ENCODE measurements around the gene HOXC5. TPM values are rescaled to one million over a fixed set of nuclear protein-coding genes. Genes with fewer than 3 reads are reported as not detected.

The HOXC5 gene
- total RNA-seq, 1 experiment from 2014 or later: 5.0 TPM

DNA sequence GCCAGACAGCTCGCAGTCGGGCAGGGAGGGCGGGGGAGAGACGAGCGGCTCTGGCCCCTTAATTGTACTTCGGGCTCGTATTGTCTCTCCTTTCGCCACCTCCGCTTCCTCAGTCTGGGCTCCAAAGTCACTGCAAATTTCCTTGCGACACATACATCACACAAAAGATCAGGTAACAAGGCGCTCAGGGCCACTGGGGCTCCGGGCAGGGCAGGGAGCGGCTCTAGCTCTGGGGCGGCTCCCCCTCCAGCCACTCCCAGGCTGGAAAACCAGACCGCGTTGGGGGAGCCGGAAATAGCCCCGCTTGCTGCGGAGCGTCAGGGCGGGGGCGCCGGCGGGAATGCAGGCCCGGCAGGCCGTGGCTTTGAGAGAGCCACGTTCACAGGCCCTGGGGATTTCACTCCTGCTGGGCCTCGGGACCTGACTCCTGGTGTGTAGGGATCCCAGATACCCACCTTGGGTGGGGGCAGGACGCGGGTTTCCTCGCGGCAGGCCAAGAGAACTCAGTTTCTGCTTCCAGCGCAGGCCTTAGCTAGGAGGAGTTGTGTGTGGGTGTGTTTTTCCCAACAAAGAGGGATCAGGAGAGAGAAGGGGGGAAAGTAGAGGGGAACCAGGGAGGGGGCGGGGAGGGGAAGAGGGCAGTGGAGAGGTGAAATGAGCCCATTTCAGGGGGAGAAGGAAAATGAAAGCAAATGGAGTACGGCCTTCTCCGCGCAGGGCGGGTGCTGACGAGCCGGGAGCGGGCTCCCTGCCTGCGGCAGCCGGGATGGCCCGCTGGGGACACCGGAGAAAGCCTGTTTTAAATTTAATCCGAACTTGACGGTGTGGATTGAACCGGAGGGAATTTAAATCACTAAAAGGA, 37.2 kb upstream of the HOXC5 start:
- peak overlapping the region; percentile 99 for H3K27ac ChIP-seq (ENCODE audit: low read length)
- H3K9me3 ChIP-seq (ENCODE audit: control insufficient read depth, insufficient read depth, low read depth, low read length): no peaks in the 10 kb centered on the region
- H3K36me3 ChIP-seq (ENCODE audit: control insufficient read depth, insufficient read depth, low read length): no peaks in the 10 kb centered on the region; the same call in 1 of the 2 replicates
- ATAC-seq (peak; percentile 15), DNase-seq (ENCODE audit: low read depth, low spot score) (no peak)
- ChIA-PET POLR2A (interaction anchor here (0.6 to 1.4 kb wide), 3 partner anchors 11 to 211 kb away, joined by 5 to 16 read pairs (median 10); partner anchors contain the start of gene HOXC10), CTCF (interaction anchor here (0.5 kb wide), 1 partner anchor 11 kb away, joined by 7 read pairs; no protein-coding TSS in a partner anchor)
- no TSS peak for BruUV-seq (replicated peaks)
- TF ChIP-seq SIN3A (IDR thresholded peaks at IDR 0.05; ENCODE audit: borderline replicate concordance, insufficient read depth, low read depth, low read length): 0 out of 2 replicates have a peak, but pooled peaks have one; percentile 31
- no peak for TF ChIP-seq TCF7L2 (IDR thresholded peaks at IDR 0.05; ENCODE audit: low read depth, low read length)
- peak; percentile 52 for TF ChIP-seq POLR2AphosphoS5 (IDR thresholded peaks at IDR 0.05; ENCODE audit: low read depth, low read length)
- in situ Hi-C loops (cut with HindIII; ENCODE audit: low pct_unique_long_range_greater_than_20kb, low sequenced_read_pairs): no loop called here
- intact Hi-C loops (cut with micrococcal nuclease; ENCODE audit: unreplicated experiment): loop anchor here (10.0 kb wide), 1 partner anchor 611 kb away; the partner anchor contains the start of gene SP1
- peak overlapping the region; percentile 66 to 67 for H3K4me3 ChIP-seq (ENCODE audit: low read depth in 2 of 2, low read length in 2 of 2)
- H3K27me3 ChIP-seq (ENCODE audit: control insufficient read depth, insufficient read depth, low read length): no peaks in the 10 kb centered on the region
- peaks cover 11% of the 10 kb centered on the region for H3K4me1 ChIP-seq (ENCODE audit: control insufficient read depth, insufficient read depth, low read length)

DNA sequence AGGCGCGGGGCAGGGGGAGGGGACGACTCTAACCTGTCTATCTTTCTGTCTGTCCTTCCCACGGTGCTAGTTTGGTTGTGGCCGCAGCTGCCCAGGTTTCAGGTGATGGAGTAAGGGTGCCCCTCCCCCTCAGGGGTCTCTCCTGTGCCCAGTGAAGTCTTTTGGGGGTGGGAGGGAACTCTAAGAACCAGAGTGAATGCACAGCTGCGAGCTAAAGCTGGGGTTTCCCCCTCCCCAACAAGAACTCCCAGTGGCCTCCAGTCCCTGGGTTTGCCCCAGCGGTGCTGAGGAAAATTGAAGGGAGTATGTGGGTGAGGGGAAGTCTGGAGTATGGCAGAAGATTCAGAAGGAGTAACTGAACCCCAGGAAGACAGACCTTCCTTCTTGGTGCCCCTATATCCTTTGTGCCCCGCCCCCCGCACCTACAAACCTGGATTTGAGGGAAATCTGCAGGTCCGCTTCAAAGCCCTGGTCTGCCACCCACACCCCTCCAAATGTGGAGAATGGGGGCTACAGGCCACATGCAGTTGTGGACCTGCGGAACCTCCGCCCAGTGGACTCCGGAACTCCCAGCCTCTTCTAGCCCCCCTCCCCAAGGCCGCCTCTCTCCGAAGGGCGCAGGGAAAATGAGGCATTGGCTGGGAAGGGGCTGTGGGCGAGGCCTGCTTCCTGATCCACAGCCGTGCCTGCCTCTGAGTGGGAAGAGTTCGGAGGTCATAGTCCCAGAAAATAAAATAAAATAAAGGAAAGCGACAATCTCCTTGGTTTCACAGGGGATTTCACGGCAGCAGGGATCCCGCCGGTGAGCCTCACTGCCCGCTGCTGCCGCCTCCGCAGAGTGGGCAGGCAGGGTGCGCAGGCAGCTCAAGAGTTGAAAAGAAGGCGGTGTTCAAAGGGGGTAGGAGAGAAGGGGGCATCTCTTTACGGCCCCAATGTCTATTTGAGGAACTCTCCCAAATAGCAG, 36.3 kb upstream of the HOXC5 start:
- TSS peak; percentile 13 for BruUV-seq (replicated peaks)
- intact Hi-C loops (cut with micrococcal nuclease; ENCODE audit: unreplicated experiment) (loop anchor here (10.0 kb wide), 1 partner anchor 612 kb away; the partner anchor contains the start of gene SP1), in situ Hi-C loops (cut with HindIII; ENCODE audit: low pct_unique_long_range_greater_than_20kb, low sequenced_read_pairs) (no loop called here)
- H3K27me3 ChIP-seq (ENCODE audit: control insufficient read depth, insufficient read depth, low read length): no peaks in the 10 kb centered on the region
- peak overlapping the region; percentile 66 to 67 for H3K4me3 ChIP-seq (ENCODE audit: low read depth in 2 of 2, low read length in 2 of 2)
- ChIA-PET CTCF (interaction anchor here (0.6 to 1.6 kb wide), 3 partner anchors 8 to 372 kb away, joined by 3 to 5 read pairs (median 5); no protein-coding TSS in a partner anchor), POLR2A (interaction anchor here (0.6 to 1.4 kb wide), 2 partner anchors 12 to 21 kb away, joined by 3 to 10 read pairs; no protein-coding TSS in a partner anchor)
- no peaks in the 10 kb centered on the region for H3K9me3 ChIP-seq (ENCODE audit: control insufficient read depth, insufficient read depth, low read depth, low read length)
- DNase-seq (ENCODE audit: low read depth, low spot score): no peak
- H3K36me3 ChIP-seq (ENCODE audit: control insufficient read depth, insufficient read depth, low read length): no peaks in the 10 kb centered on the region; the same call in 1 of the 2 replicates
- peak; percentile 58; the same call in 1 of the 2 replicates for TF ChIP-seq POLR2AphosphoS5 (IDR thresholded peaks at IDR 0.05; ENCODE audit: low read depth, low read length)
- no peak for TF ChIP-seq SIN3A (IDR thresholded peaks at IDR 0.05; ENCODE audit: borderline replicate concordance, insufficient read depth, low read depth, low read length)
- 0 out of 2 replicates have a peak, but pooled peaks have one; percentile 21 for TF ChIP-seq TCF7L2 (IDR thresholded peaks at IDR 0.05; ENCODE audit: low read depth, low read length)
- 0 out of 2 replicates have a peak, but pooled peaks have one; percentile 1 for ATAC-seq
- H3K27ac ChIP-seq (ENCODE audit: low read length): peak overlapping the region; percentile 99
- H3K4me1 ChIP-seq (ENCODE audit: control insufficient read depth, insufficient read depth, low read length): peaks cover 12% of the 10 kb centered on the region

DNA sequence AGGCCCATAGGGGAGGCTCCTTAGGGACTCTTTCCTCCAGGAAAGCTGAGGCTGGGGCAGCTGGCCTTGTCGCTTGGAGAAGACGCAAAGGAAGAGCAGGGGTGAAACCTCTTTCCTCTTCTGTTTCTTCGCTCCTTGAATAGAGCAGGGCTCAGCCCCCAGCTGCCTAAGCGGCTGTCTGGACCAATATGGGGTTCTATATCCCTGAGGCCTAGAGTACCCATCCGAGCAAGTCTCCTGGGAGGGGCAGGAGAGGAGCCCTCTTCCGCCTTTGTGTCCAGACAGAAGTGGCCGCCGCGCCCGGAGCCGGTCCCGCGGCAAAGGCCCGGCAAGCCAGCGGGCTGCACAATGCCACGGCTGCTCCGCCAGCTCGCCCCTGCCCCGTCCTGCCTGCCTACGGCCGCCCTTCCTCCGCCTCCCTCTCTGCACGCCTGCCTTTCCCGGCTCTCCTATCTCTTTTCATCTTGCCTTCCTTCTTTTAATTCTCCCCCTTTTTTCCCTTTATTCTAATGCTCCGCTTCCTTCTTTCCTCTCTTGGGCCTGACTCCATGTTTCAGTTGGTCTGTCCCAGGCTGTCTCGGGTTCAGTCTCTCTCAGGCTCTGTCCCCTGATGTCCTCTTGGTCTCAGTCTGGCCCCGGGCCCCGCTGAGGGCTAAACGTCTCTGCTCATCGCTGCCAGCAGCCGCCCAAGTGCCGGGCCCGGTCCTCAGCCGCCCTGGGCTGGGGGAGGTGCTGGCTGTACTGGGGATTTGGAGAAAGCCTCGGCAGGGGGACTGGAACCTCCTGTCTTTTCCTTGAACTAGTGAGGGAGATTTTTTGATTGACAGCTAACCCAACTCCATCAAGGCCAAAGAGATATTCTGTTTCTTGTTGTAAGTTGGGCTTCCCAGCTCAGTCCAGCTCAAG, 35.4 kb upstream of the HOXC5 start:
- ChIA-PET POLR2A (interaction anchor here (1.2 to 1.4 kb wide), 2 partner anchors 10 to 20 kb away, joined by 9 to 10 read pairs; no protein-coding TSS in a partner anchor), CTCF (interaction anchor here (0.6 to 1.7 kb wide), 4 partner anchors 9 to 371 kb away, joined by 3 to 9 read pairs (median 5); partner anchors contain the start of gene HOXC10)
- no peaks in the 10 kb centered on the region for H3K9me3 ChIP-seq (ENCODE audit: control insufficient read depth, insufficient read depth, low read depth, low read length)
- intact Hi-C loops (cut with micrococcal nuclease; ENCODE audit: unreplicated experiment): loop anchor here (10.0 kb wide), 1 partner anchor 613 kb away; the partner anchor contains the start of gene SP1
- no TSS peak for BruUV-seq (replicated peaks)
- no peaks in the 10 kb centered on the region for H3K27me3 ChIP-seq (ENCODE audit: control insufficient read depth, insufficient read depth, low read length)
- peaks cover 10% of the 10 kb centered on the region for H3K4me1 ChIP-seq (ENCODE audit: control insufficient read depth, insufficient read depth, low read length)
- peak overlapping the region; percentile 66 to 67 for H3K4me3 ChIP-seq (ENCODE audit: low read depth in 2 of 2, low read length in 2 of 2)
- H3K36me3 ChIP-seq (ENCODE audit: control insufficient read depth, insufficient read depth, low read length): no peaks in the 10 kb centered on the region; the same call in 1 of the 2 replicates
- DNase-seq (ENCODE audit: low read depth, low spot score) (no peak), ATAC-seq (peak; percentile 5)
- H3K27ac ChIP-seq (ENCODE audit: low read length): peak overlapping the region; percentile 99
- in situ Hi-C loops (cut with HindIII; ENCODE audit: low pct_unique_long_range_greater_than_20kb, low sequenced_read_pairs): no loop called here
- TF ChIP-seq, protein P1, sequence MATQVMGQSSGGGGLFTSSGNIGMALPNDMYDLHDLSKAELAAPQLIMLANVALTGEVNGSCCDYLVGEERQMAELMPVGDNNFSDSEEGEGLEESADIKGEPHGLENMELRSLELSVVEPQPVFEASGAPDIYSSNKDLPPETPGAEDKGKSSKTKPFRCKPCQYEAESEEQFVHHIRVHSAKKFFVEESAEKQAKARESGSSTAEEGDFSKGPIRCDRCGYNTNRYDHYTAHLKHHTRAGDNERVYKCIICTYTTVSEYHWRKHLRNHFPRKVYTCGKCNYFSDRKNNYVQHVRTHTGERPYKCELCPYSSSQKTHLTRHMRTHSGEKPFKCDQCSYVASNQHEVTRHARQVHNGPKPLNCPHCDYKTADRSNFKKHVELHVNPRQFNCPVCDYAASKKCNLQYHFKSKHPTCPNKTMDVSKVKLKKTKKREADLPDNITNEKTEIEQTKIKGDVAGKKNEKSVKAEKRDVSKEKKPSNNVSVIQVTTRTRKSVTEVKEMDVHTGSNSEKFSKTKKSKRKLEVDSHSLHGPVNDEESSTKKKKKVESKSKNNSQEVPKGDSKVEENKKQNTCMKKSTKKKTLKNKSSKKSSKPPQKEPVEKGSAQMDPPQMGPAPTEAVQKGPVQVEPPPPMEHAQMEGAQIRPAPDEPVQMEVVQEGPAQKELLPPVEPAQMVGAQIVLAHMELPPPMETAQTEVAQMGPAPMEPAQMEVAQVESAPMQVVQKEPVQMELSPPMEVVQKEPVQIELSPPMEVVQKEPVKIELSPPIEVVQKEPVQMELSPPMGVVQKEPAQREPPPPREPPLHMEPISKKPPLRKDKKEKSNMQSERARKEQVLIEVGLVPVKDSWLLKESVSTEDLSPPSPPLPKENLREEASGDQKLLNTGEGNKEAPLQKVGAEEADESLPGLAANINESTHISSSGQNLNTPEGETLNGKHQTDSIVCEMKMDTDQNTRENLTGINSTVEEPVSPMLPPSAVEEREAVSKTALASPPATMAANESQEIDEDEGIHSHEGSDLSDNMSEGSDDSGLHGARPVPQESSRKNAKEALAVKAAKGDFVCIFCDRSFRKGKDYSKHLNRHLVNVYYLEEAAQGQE (IDR thresholded peaks at IDR 0.05; ENCODE audit: insufficient read depth in 1 of 2, low read depth in 2 of 2, low read length in 1 of 2): no peak
- no peak for TF ChIP-seq TCF7L2 (IDR thresholded peaks at IDR 0.05; ENCODE audit: low read depth, low read length)
- TF ChIP-seq, protein P2, sequence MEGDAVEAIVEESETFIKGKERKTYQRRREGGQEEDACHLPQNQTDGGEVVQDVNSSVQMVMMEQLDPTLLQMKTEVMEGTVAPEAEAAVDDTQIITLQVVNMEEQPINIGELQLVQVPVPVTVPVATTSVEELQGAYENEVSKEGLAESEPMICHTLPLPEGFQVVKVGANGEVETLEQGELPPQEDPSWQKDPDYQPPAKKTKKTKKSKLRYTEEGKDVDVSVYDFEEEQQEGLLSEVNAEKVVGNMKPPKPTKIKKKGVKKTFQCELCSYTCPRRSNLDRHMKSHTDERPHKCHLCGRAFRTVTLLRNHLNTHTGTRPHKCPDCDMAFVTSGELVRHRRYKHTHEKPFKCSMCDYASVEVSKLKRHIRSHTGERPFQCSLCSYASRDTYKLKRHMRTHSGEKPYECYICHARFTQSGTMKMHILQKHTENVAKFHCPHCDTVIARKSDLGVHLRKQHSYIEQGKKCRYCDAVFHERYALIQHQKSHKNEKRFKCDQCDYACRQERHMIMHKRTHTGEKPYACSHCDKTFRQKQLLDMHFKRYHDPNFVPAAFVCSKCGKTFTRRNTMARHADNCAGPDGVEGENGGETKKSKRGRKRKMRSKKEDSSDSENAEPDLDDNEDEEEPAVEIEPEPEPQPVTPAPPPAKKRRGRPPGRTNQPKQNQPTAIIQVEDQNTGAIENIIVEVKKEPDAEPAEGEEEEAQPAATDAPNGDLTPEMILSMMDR (IDR thresholded peaks at IDR 0.05): no peak
- TF ChIP-seq SIN3A (IDR thresholded peaks at IDR 0.05; ENCODE audit: borderline replicate concordance, insufficient read depth, low read depth, low read length): 0 out of 2 replicates have a peak, but pooled peaks have one; percentile 81
- peak; percentile 47; the same call in 1 of the 2 replicates for TF ChIP-seq POLR2AphosphoS5 (IDR thresholded peaks at IDR 0.05; ENCODE audit: low read depth, low read length)

All from Panc1 (cell line).